HepG2 (cell line): Measurements from ENCODE around the gene PLB1. TPM values are rescaled to one million over a fixed set of nuclear protein-coding genes. Genes with fewer than 3 reads are reported as not detected.

Source experiments
- ATAC-seq: fragments of 200-7000 bp; cut with Tn5 transposase; 3 replicates; pipeline ENCODE4 v1.9.1; 2020; ENCODE audit warnings: mild to moderate bottlenecking, moderate library complexity
- BruUV-seq: library from RNA; stranded (reverse); fragments of 400-500 nt; replicated peaks from 2 replicates; lab custom pipeline; 2021; lab: Mats Ljungman, UMichigan
- CTCF ChIA-PET: fragments of 300-600 bp; formaldehyde crosslinking; extraction: SDS; loops from one replicate; lab custom pipeline; 2021; ENCODE audit warnings: low total read pairs, inconsistent platforms, low intra/inter-chr PET ratio; lab: Yijun Ruan, JAX
- POLR2A ChIA-PET: fragments of 350-600 bp; sonication (Branson Sonifier 250); formaldehyde crosslinking; loops from one replicate; lab custom pipeline; 2020; ENCODE audit warnings: antibody characterized with exemption, inconsistent platforms; lab: Yijun Ruan, JAX
- DNase-seq: peaks from one replicate; pipeline ENCODE4 v3.0.0-alpha.2; 2015; ENCODE audit warnings: low spot score
- FAIRE-seq: peaks from 3 replicates; lab custom pipeline; 2011; peaks lifted over from hg19 to GRCh38; lab: Jason Lieb, UNC
- H2AFZ ChIP-seq: one replicate; pipeline ENCODE4 v1.6.1; 2011; ENCODE audit warnings: low read length, inconsistent platforms
- H3K27ac ChIP-seq: fragments of 300-600 bp; 3 replicates; pipeline ENCODE4 v1.8.0; 2011; ENCODE audit warnings: mixed run types, mild to moderate bottlenecking, mixed read lengths, low read length, inconsistent platforms; ENCODE audit not compliant: insufficient read depth; ENCODE audit errors: extremely low read length
- H3K27me3 ChIP-seq, 2 experiments: fragments of 200-600 bp in 1 of 2; 2 replicates in 1 of 2; 3 replicates in 1 of 2; pipeline versions ENCODE4 v1.6.0 to v1.8.0; 2011; ENCODE audit warnings: low read length in 2 of 2, mild to moderate bottlenecking in 2 of 2, moderate library complexity in 2 of 2, inconsistent platforms in 1 of 2; ENCODE audit not compliant: insufficient read depth in 2 of 2, control insufficient read depth in 1 of 2
- H3K36me3 ChIP-seq, 2 experiments: fragments of 200-600 bp in 1 of 2; replicated peaks in 1 of 2; 2 replicates in 1 of 2; 3 replicates in 1 of 2; pipeline versions ENCODE4 v1.5.1 to v1.8.0; 2011; ENCODE audit warnings: low read length in 2 of 2, inconsistent platforms in 1 of 2; ENCODE audit not compliant: insufficient read depth in 2 of 2, control insufficient read depth in 1 of 2
- H3K4me1 ChIP-seq: 2 replicates; pipeline ENCODE4 v1.5.1; 2012; ENCODE audit warnings: low read length, inconsistent platforms; ENCODE audit not compliant: insufficient read depth
- H3K4me2 ChIP-seq: 2 replicates; pipeline ENCODE4 v1.6.0; 2011; ENCODE audit warnings: low read depth, low read length, inconsistent platforms
- H3K4me3 ChIP-seq, 3 experiments: fragments of 200-600 bp in 1 of 3; sonication (generic), shearing (Covaris generic) in 1 of 3; replicated peaks in 1 of 3; 2 replicates each; pipeline ENCODE4 v1.5.1; 2011 to 2016; ENCODE audit warnings: low read length in 3 of 3, inconsistent platforms in 2 of 3, low read depth in 2 of 3, mild to moderate bottlenecking in 2 of 3, control low read depth in 1 of 3, mixed read lengths in 1 of 3; ENCODE audit not compliant: insufficient read depth in 1 of 3
- H3K79me2 ChIP-seq: one replicate; pipeline ENCODE4 v1.6.1; 2011; ENCODE audit warnings: low read length, inconsistent platforms; ENCODE audit not compliant: insufficient read depth
- H3K9ac ChIP-seq: 2 replicates; pipeline ENCODE4 v1.6.0; 2011; ENCODE audit warnings: mild to moderate bottlenecking, low read depth, low read length, inconsistent platforms; ENCODE audit not compliant: insufficient read depth
- H3K9me3 ChIP-seq: 2 replicates; pipeline ENCODE4 v1.5.1; 2012; ENCODE audit warnings: mild to moderate bottlenecking, low read length
- H4K20me1 ChIP-seq: 2 replicates; pipeline ENCODE4 v1.6.0; 2011; ENCODE audit warnings: inconsistent platforms, mild to moderate bottlenecking, low read length, moderate library complexity; ENCODE audit not compliant: insufficient read depth
- E2F1 ChIP-seq: sonication (generic); formaldehyde crosslinking; IDR thresholded peaks from 2 replicates; pipeline ENCODE4 v1.5.0; 2020; ENCODE audit warnings: missing genetic modification reagents
- ELF4 ChIP-seq: sonication (generic); formaldehyde crosslinking; IDR thresholded peaks from 2 replicates; pipeline ENCODE4 v1.5.0; 2020; ENCODE audit warnings: missing genetic modification reagents, mild to moderate bottlenecking, moderate library complexity, borderline replicate concordance
- HMGA1 ChIP-seq: sonication (generic); formaldehyde crosslinking; conservative IDR thresholded peaks from 2 replicates; pipeline ENCODE4 v1.4.0; 2020; ENCODE audit warnings: missing genetic modification reagents
- HOXD1 ChIP-seq: sonication (generic); formaldehyde crosslinking; IDR thresholded peaks from 2 replicates; pipeline ENCODE4 v1.5.0; 2020; ENCODE audit warnings: missing genetic modification reagents
- KDM4B ChIP-seq: sonication (generic); formaldehyde crosslinking; IDR thresholded peaks from 2 replicates; pipeline ENCODE4 v1.4.0; 2020; ENCODE audit warnings: missing genetic modification reagents
- MATR3 ChIP-seq: sonication (generic); formaldehyde crosslinking; IDR thresholded peaks from 2 replicates; pipeline ENCODE4 v1.4.0; 2020; ENCODE audit warnings: missing genetic modification reagents
- MTA3 ChIP-seq: sonication (generic); formaldehyde crosslinking; IDR thresholded peaks from 2 replicates; pipeline ENCODE4 v1.4.0; 2020; ENCODE audit warnings: missing genetic modification reagents
- NFIB ChIP-seq: sonication (generic); formaldehyde crosslinking; IDR thresholded peaks from 2 replicates; pipeline ENCODE4 v1.9.0; 2021; ENCODE audit warnings: missing genetic modification reagents, mild to moderate bottlenecking, borderline replicate concordance
- SAP130 ChIP-seq: IDR thresholded peaks from 2 replicates; pipeline ENCODE4 v1.6.1; 2016; ENCODE audit warnings: low read depth
- SMARCE1 ChIP-seq: fragments of 450-650 bp; IDR thresholded peaks from 2 replicates; pipeline ENCODE4 v1.6.1; 2017; ENCODE audit warnings: borderline replicate concordance
- SRF ChIP-seq: IDR thresholded peaks from 2 replicates; pipeline ENCODE4 v1.6.1; 2011; ENCODE audit warnings: mild to moderate bottlenecking, low read depth, low read length, moderate library complexity
- TARDBP ChIP-seq: sonication (generic); formaldehyde crosslinking; IDR thresholded peaks from 2 replicates; pipeline ENCODE4 v1.8.0; 2022; ENCODE audit warnings: mild to moderate bottlenecking, missing genetic modification reagents
- ZNF121 ChIP-seq: sonication (generic); formaldehyde crosslinking; IDR thresholded peaks from 2 replicates; pipeline ENCODE4 v1.5.0; 2020; ENCODE audit warnings: mild to moderate bottlenecking, missing genetic modification reagents
- ZNF451 ChIP-seq: sonication (generic); formaldehyde crosslinking; IDR thresholded peaks from 2 replicates; pipeline ENCODE4 v1.5.0; 2020; ENCODE audit warnings: mild to moderate bottlenecking, missing genetic modification reagents
- ZNF790 ChIP-seq: sonication (generic); formaldehyde crosslinking; IDR thresholded peaks from 2 replicates; pipeline ENCODE4 v1.8.0; 2022; ENCODE audit warnings: missing genetic modification reagents, mild to moderate bottlenecking, borderline replicate concordance
- ZNF891 ChIP-seq: sonication (generic); formaldehyde crosslinking; IDR thresholded peaks from 2 replicates; pipeline ENCODE4 v1.5.0; 2020; ENCODE audit warnings: mild to moderate bottlenecking, missing genetic modification reagents
- WGBS: methylation state at CpG from one replicate; pipeline ENCODE4 v1.1.6; 2017; ENCODE audit warnings: low lambda C conversion rate; 5-methylcytosine and 5-hydroxymethylcytosine counted together
- in situ Hi-C: cut with HindIII; loops from 2 replicates; pipeline ENCODE4 v1.10.0; 2017; ENCODE audit warnings: low pct_unique_long_range_greater_than_20kb; ENCODE audit not compliant: extremely low pct_ligation_motif_present
- intact Hi-C: fragments of 100-400 bp; cut with micrococcal nuclease; formaldehyde crosslinking; loops from one replicate; pipeline ENCODE4 v1.10.0; 2022; ENCODE audit not compliant: unreplicated experiment
- polyA plus RNA-seq, 8 experiments: library from polyadenylated mRNA; depleted of rRNA in 3 of 8; stranded (reverse) in 7 of 8; unstranded in 1 of 8; fragments of >200 nt; fragmentation: Illumina TruSeq in 4 of 8; extraction: Trizol in 4 of 8; gene quantifications; 2 replicates each; pipeline versions ENCODE4 v1.2.1 to v1.2.3, GENCODE V29; 2011 to 2016; ENCODE audit warnings: low read depth in 4 of 8, missing spikeins in 1 of 8, mixed read lengths in 1 of 8; ENCODE audit not compliant: insufficient read depth in 1 of 8
- total RNA-seq, 5 experiments: library from RNA; depleted of rRNA; stranded (reverse); fragments of >200 nt; fragmentation: Illumina TruSeq; extraction: Trizol; gene quantifications; 2 replicates each; pipeline ENCODE4 v1.2.3, GENCODE V29; 2016; ENCODE audit warnings: low read depth in 1 of 5
- TF ChIP-seq, protein P1 (sequence below): sonication (generic); formaldehyde crosslinking; IDR thresholded peaks from 2 replicates; pipeline ENCODE4 v1.8.0; 2022; ENCODE audit warnings: missing genetic modification reagents, mild to moderate bottlenecking, inconsistent platforms, borderline replicate concordance
- TF ChIP-seq, protein P2 (sequence below): sonication (generic); formaldehyde crosslinking; IDR thresholded peaks from 2 replicates; pipeline ENCODE4 v1.4.0; 2020; ENCODE audit warnings: missing genetic modification reagents, borderline replicate concordance

Gene PLB1
- total and polyA plus RNA-seq, 2 of the 13 experiments (the other 11 are each of a cell fraction or from before 2014, with no cell fraction given), result 0.20 to 1.8 TPM

- TF ChIP-seq, protein P1, sequence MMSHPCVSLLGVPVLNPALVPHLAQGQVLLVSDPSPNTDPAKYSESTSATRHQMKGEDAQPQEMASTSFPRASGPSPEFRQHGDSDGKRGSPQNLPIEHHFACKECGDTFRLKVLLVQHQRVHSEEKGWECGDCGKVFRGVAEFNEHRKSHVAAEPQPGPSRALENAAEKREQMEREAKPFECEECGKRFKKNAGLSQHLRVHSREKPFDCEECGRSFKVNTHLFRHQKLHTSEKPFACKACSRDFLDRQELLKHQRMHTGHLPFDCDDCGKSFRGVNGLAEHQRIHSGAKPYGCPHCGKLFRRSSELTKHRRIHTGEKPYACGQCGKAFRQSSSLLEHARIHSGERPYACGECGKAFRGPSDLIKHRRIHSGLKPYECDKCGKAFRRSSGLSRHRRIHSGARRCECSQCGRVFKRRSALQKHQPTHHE, result no peak
- TF ChIP-seq MATR3 (CRISPR knock-in tag), result no peak
- TF ChIP-seq SMARCE1, result no peak
- TF ChIP-seq SAP130, result no peak
These were observed 68.5 kb downstream of the PLB1 start (continued) for GRCh38 chr2:28564346-28564745.

DNA sequence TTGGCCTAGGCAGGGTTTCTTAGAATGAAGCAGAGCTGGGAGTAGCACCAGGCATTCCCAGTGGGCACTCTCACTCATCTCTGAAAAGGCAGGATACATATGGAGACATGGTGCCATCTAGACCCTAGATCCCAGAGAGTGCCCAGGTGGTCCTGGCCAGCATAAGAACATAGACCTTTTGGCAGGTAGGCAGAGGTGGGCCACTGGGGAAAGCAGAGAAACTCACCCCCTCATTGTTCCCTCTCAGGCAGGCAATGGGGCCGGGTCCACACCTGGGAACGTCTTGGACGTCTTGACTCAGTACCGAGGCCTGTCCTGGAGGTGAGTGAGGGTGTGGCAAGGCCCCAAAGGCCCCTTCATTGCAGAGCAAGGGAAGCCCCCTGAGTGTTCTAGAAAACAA lies 69.2 kb downstream of the PLB1 start:
- Histone ChIP-seq H3K4me1 (peaks cover 7% of the 10 kb centered on the region), H3K4me3 (no peak overlapping the region), H3K79me2 (no peaks in the 10 kb centered on the region), H3K36me3 (no peaks in the 10 kb centered on the region), H3K4me2 (no peak overlapping the region), H3K27ac (no peak overlapping the region), H4K20me1 (no peaks in the 10 kb centered on the region), H3K9ac (no peak overlapping the region), H2AFZ (no peak overlapping the region), H3K9me3 (no peaks in the 10 kb centered on the region), H3K27me3 (peaks cover 0 to 28% of the 10 kb centered on the region in 2 experiments; a peak in 4 of 5 replicates)
- no TSS peak for BruUV-seq
- no peak for DNase-seq
- ChIA-PET CTCF (no interaction called here), POLR2A (no interaction called here)
- in situ Hi-C loops (no loop called here), intact Hi-C loops (loop anchor here (5.0 to 10.0 kb wide), 2 partner anchors 57 to 860 kb away; no protein-coding TSS in a partner anchor)
- WGBS, result 33% methylated on average over 4 of the region's 4 CpGs
- no peak for FAIRE-seq
- no peak for ATAC-seq
- TF ChIP-seq MTA3 (CRISPR knock-in tag) (no peak), KDM4B (CRISPR knock-in tag) (no peak), ELF4 (no peak), SRF (no peak), E2F1 (CRISPR knock-in tag) (no peak), ZNF451 (no peak), HMGA1 (CRISPR knock-in tag) (no peak), ZNF790 (CRISPR knock-in tag) (no peak), ZNF121 (CRISPR knock-in tag) (no peak), TARDBP (no peak), ZNF891 (CRISPR knock-in tag) (no peak), NFIB (CRISPR knock-in tag) (no peak), HOXD1 (no peak)
- TF ChIP-seq, protein P2, sequence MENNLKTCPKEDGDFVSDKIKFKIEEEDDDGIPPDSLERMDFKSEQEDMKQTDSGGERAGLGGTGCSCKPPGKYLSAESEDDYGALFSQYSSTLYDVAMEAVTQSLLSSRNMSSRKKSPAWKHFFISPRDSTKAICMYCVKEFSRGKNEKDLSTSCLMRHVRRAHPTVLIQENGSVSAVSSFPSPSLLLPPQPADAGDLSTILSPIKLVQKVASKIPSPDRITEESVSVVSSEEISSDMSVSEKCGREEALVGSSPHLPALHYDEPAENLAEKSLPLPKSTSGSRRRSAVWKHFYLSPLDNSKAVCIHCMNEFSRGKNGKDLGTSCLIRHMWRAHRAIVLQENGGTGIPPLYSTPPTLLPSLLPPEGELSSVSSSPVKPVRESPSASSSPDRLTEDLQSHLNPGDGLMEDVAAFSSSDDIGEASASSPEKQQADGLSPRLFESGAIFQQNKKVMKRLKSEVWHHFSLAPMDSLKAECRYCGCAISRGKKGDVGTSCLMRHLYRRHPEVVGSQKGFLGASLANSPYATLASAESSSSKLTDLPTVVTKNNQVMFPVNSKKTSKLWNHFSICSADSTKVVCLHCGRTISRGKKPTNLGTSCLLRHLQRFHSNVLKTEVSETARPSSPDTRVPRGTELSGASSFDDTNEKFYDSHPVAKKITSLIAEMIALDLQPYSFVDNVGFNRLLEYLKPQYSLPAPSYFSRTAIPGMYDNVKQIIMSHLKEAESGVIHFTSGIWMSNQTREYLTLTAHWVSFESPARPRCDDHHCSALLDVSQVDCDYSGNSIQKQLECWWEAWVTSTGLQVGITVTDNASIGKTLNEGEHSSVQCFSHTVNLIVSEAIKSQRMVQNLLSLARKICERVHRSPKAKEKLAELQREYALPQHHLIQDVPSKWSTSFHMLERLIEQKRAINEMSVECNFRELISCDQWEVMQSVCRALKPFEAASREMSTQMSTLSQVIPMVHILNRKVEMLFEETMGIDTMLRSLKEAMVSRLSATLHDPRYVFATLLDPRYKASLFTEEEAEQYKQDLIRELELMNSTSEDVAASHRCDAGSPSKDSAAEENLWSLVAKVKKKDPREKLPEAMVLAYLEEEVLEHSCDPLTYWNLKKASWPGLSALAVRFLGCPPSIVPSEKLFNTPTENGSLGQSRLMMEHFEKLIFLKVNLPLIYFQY (CRISPR knock-in tag), result no peak
